Skin of body (tissue), 2 donors: ENCODE results near the gene PIK3C3. TPM values are rescaled to one million over a fixed set of nuclear protein-coding genes. Genes with fewer than 3 reads are reported as not detected.
"Not testable (repeated sequence)": the region's sequence is repeated elsewhere in the genome, so short reads cannot be mapped to it uniquely, and the experiment has no call there.

Experiments
- DNase-seq: peaks from one replicate; lab custom pipeline; 2025; lab: John Stamatoyannopoulos, UW
- total RNA-seq: library from RNA; depleted of rRNA; stranded (reverse); fragments of >200 nt; gene quantifications from one replicate; pipeline ENCODE4 v1.2.3, GENCODE V29; 2014

The PIK3C3 gene
- total RNA-seq, 1 donor from 2014 or later: 38.3 TPM

DNA sequence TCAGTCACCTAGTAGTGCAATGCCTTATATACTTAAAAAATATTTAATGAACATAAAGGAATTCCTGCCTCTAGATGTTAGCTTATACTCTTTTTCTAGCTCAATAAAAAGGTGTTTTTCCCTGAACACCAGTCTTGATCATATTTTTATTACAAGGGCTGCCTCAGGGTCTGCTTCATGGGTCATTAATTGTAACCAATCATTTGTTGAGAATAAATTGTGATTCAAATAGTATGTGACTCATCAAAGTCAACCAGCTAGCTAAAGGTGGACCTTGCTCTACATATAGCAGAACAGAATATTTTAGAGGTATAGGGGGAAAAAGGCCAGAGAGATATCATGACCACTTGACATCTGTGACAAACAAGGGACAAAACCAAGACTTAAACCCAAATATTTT lies 114.0 kb downstream of the PIK3C3 start:
- no peak for DNase-seq

DNA sequence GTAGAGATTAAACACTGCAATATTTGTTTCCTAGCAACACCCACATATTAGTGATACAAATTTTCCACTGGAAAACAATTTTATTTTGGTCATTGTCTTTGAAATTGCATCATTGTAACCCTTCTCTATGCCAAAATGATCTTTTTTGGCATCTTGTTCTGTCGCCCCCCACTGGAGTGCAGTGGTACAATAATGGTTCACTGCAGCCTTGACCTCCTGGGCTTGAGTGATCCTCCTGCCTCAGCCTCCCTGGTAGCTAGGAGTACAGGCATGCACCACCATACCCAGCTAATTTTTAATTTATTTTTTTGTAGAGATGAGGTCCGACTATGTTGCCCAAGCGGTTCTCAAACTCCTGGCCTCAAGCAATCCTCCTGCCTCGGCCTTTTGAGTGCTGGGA lies 117.4 kb downstream of the PIK3C3 start:
- DNase-seq: no peak

DNA sequence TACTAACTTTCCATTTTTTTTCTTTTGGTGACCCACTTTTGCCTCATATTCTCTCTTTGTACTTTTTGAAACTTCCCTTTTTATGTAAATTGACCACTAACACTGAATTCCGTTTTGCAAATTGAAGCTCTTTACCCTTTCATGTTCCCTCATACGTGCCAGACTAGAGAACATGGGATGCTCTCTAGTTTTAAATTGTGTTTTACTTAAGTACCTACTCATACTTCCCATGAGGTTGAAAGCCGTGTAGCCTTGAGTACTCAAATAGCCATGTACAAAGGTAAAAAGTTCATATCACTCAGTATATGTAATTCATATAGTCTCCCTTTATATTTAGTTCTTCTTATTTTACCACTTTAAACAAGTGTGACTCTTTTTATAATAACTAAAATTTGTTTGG lies 119.7 kb downstream of the PIK3C3 start:
- no peak for DNase-seq

DNA sequence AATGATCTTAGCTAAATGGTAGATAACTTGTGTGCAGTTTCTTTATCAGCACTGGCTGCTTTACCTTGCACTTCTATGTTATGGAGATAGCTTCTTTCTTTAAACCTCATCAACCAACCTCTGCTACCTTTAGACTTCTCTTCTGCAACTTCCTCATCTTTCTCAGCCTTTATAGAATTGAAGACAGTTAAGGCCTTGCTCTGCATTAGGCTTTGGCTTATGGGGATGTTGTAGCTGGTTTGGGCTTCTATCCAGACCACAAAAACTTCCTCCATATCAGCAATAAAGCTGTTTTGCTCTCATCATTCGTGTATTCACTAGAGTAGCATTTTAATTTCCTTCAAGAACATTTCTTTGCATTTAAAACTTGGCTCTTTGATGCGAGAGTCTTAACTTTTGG lies 123.7 kb downstream of the PIK3C3 start:
- DNase-seq: no peak

DNA sequence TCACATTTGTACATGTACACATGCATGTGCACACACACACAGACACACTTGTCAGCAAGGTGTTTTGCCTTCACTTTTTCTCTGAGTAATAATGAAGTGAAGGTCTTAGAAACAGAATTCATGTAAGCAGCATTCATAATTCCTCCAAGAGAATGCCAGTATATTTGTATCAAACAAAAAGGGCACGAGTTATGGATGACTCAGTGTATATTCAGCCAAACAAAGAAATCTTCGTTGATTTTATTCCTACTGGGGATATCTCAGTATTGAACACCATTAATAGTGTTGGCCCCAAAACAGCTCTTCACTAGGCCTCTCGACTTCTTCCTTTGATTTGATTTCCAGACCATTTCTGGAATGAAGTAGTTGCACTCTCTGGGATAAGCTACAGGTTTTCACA lies 125.3 kb downstream of the PIK3C3 start:
- no peak for DNase-seq

DNA sequence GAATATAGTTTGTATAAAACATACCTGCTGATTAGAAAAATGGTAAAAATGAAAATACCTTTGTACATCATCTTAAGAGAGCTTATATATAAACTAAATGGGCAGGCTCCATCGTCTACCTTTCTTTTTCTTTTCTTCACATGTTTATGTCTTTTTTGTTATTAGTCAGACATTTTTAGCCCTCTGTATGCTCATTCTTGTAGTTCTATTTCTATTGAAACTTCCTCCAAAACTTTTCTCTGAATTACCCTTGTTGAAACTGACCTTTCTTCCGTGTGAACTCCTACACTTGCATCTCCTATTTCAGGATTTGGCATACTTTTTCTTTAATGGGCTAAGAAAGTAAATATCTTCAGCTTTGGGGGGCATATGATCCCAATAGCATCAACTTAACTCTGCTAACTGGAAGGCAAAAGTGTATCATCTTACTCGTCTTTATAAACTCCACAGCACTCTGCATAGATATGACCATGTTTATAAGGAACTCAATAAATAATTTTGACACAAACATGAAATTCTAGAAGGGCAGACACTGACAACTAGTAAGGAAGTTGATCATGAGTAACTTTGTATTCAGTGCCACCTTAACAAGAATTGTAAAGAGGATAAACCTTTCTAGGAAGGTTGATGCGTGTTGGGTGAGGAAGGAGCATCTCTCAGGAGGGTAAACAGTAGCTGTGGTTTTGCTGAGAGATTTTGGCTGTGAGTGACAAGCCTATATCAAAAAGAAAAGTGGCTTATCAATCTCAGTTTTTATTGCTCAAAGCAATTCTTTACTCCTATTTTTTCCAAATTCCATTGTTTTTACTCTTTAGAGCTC lies 127.6 kb downstream of the PIK3C3 start:
- no peak for DNase-seq

DNA sequence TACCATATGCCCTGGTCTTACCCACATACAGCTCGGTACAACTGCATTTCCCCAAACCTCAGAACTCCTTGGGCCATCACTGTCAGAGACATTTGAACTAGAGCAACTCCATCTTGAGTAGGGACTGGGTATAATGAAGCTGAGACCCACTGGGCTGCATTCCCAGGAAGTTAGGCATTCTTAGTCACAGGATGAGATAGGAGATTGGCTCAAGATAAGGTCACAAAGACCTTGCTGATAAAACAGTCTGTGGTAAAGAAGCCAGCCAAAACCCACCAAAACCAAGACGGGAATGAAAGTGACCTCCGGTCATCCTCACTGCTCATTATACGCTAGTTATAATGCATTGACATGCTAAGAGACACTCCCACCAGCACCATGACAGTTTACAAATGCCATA lies 131.3 kb downstream of the PIK3C3 start:
- no peak for DNase-seq

DNA sequence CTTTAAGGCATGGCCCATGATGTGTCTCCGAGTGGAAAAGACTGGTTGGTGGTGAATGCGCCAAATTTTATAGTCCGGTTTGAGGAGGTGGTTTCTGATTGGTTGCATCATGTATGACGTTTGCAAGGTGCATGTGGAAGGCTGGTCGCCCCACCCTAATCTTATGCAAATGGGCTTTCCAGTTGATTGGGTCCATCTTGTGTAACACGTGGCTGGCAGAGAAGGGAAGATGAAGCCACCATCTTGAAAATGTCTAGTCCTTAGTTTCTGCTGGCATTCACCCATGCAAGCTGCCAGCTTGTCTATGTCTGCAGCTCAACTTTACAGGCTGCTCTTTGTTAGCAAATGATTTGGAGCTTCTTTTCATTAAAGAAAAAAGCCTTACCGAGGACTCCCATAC lies 132.2 kb downstream of the PIK3C3 start:
- no peak for DNase-seq

DNA sequence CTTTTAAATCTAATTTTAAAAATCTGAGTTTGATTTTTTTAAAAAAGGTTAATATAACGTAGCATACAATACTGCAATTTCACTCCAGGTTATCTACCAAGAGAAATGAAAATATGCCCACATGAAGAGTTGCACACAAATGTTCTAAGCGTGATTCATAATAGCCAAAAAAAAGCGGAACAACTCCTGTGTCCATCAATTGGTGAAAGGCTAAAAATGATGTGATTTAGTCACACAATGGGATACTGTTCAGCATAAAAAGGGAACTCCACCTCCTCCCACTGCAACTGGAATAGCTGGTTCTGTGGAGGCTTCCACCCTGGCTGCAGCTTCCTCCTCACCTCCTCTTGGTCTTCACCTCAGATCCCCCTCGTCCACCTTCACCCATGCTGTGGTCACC lies 132.8 kb downstream of the PIK3C3 start:
- no peak for DNase-seq

DNA sequence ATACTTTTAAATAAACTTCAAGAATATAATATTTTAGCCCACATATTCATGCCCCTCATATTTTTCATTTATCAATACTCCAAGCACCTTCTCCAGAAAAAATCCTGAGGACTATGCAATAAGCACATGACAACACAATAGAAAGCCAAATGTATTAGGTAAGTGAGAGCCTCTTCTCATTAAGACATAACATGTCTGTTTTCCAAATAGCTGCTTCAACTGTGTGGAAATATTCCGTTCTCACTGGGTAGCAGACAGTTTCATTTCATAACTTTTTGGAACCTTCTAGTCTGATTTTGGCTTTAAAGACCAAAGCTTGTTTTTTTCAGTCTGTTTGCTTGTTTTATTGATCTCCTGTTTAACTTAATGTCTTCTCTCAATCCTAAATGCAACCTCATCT lies 137.8 kb downstream of the PIK3C3 start:
- no peak for DNase-seq

DNA sequence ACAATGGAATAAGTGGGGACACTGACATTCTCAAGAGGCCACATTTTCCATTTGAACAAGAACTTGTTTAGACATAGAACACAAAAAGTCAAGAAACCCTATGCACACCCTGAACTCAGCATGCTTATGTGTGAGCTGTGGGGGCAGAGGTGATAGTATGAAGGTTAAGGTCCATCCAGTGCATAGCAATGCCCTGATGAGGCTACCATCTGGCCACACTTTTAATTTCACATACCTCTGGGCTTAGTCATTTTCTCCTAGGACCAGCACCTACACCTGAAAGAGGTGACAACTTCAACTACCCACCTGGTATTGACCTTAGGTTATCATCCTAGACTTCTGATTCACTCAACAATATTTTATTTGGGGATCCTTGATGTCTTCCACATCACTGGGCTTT lies 139.8 kb downstream of the PIK3C3 start:
- DNase-seq: no peak

DNA sequence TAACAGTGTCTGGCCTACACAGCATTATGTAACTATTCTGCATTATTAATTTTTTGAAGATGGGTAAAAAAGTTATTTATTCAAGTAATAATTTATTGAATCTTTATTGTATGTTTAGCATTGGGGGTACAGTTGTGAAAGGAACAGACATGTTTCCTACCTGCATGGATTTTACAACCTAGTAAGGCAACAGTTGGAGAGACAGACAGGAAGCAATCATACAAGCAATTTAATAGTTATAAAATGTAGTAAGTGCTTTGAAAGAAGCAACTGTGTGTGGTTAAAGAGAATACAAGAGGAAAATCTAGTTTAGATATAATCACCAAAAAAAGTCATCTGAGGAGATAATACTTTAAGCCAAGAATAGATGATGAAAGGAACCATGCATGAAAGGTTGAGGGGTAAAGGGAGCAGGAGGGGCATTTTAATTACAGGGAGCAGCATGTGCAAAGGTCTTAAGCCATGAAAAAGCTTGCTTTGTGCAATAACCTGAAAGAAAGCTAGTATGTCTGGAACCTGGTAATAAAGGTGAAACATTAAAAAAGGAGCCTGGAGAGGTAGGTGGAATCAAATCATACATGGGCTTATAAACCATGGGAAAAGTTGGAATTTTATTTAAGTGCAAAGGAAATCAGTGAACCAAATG lies 140.8 kb downstream of the PIK3C3 start:
- DNase-seq: no peak

DNA sequence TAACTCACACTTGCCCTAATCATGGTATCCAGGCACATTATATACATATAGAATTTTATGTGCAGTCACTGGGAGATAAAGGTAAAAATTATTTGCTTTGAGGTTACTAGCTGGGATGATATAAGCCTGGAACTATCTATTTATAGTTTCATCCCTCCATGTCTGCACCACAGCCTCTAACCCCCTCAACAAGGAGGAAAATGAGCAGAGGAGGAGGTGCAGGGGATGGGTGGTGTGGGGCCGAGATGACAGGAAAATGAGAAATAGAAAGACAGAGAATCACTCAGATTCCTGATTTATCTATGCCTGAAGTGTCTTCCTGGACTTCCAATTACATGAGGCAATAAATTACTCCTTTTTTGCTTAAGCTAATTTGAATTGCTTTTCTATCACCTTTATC lies 145.2 kb downstream of the PIK3C3 start:
- DNase-seq: no peak

DNA sequence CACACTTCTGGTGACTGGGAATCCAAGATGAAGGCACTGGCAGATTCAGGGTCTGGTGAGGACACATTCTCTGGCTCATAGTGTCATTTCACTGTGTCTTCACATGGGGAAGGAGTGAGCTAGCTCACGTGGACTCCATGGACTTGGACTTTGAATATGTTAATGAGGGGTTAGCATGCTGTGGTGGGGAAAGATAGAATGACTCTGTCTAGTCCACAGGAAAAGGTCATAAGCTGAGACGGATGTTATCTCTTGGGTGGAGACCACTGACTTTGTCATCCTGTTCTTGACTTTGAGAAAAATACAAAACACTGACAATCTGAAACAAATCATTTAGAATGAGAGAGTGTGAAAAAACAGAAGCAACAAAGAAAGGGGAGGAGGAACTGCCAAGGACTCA lies 145.9 kb downstream of the PIK3C3 start:
- no peak for DNase-seq

DNA sequence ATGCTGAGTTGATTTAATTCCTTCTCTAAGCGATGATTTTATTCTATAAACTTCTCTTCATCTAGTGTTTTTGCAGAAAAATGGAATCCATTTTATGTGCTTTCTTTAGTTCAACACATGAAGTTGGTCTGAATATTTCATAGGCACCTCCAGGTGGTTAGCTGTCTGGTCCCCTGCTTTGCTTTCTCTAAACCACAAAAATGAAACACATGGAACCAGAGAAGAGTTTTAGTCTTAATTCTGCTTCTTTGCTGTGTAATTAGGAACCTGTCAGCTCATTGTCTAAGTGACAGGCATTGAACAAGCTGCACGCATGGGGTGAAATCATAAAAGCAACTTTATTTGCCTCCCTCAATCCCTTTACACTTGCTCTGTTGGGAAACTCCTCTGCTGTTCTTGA lies 150.4 kb downstream of the PIK3C3 start:
- DNase-seq: no peak

DNA sequence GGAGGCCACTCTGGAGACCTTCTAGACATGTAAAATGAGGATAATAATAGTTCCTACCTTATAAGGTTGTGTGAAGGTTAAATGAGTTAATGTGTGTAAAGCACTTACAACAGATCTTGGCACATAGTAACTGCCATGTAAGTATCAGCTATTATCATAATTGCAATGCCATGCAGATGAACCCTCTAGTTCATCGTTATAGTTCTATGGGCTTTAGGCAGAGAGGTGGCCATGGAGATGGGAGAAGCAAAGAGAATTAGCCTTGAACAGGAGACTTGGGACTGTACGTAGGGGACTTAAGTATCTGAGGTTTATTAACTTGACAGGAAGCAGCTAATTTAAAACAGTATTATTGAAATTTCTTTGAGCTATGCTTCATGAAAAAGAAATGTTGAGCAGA lies 151.8 kb downstream of the PIK3C3 start:
- no peak for DNase-seq

DNA sequence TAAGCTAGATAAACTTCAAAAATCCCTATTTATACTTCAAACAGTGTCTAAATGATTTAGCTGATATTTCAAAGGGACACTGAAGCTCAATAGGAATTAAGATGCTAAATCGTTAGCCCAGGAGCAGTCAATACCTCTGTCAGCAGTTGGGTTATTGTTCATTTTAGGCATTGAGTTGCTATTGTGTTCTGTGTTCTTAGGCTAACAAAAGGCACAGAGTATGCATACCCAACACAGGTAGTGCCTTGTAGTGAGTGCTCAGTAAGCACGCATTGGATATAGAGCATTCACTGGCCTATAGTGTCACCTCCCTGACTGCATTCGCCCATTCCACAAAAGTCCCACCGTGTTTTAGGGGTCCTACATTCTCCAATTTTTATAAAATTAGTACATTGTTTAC lies 152.3 kb downstream of the PIK3C3 start:
- DNase-seq: no peak

DNA sequence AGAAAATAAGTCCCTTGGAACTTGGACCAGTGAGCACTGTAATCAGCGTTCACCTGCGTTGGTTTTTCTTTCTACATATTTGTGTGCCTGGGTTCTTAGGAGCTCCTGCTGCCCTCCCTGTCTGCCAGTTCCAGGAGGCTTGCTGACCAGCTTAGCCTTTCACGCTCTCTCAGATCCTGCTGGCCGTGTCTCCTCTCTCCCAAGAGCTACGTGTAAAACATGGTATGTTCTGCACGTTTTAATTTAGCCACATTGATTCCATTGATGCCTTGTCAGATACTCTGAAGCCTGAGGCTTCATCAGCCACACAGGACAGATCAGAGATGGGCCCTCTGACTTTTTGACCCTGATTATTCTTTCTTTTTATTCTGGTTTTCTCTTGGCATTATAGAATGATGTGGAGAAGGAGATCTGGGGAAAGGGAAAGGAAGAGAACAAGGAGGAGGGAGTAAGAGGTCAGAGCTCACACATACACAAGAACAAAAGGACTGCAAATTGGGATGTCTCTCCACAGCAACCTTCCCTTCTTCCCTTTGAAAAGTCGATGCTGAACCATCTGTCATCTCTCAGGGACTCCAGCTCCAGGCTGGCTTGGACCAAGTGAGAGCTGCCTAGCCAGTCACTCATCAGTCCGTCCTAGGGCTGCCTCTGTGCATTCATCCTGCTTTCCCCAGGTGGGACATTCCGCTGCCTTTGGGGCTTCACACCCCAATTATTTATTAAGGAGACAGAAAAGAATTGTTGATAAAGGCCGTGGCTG lies 152.8 kb downstream of the PIK3C3 start:
- no peak for DNase-seq

DNA sequence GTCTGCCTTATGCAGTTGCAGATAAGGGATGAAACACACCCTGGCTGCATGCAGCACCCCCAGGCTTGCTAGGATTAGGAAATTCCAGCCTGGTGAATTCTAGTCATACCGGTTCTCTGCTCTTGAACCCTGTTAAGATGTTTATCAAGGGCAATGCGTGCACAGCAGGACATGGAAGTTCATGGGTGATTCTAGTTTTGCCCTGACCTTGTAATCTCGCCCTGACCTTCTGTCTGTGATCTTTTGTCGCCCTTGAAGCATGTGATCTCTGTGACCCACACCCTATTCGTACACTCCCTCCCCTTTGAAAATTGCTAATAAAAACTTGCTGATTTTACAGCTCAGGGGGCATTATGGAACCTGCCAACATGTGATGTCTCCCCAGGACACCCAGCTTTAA lies 157.1 kb downstream of the PIK3C3 start:
- DNase-seq: not testable (repeated sequence)

DNA sequence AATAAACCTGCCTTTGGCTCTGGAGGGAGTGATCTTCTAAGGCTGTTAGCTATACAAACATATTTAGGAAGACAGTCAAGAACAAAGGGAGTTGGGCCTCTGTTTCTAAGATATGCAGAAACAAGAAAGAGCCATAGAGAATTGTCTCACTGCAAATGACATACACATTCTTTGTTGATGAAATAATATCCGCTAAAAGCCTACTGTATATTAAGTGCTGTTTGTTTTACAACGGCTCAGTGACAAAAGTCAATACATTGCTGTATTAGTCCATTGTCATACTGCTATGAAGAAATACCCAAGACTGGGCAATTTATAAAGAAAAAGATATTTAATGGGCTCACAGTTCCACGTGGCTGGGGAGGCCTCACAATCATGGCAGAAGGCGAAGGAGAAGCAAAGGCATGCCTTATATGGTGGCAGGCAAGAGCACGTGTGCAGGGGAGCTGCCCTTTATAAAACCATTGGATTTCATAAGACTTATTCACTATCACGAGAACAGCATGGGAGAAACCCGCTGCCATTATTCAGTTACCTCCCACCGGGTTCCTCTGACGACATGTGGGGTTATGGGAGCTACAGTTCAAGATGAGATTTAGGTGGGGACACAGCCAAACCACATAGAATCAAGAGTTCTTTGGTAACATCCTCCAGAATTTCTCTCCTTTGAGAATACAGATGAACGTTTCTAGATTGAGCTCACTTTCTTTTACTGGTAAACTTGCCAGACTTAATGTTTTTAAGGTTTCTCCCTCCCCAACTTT lies 157.8 kb downstream of the PIK3C3 start:
- no peak for DNase-seq

DNA sequence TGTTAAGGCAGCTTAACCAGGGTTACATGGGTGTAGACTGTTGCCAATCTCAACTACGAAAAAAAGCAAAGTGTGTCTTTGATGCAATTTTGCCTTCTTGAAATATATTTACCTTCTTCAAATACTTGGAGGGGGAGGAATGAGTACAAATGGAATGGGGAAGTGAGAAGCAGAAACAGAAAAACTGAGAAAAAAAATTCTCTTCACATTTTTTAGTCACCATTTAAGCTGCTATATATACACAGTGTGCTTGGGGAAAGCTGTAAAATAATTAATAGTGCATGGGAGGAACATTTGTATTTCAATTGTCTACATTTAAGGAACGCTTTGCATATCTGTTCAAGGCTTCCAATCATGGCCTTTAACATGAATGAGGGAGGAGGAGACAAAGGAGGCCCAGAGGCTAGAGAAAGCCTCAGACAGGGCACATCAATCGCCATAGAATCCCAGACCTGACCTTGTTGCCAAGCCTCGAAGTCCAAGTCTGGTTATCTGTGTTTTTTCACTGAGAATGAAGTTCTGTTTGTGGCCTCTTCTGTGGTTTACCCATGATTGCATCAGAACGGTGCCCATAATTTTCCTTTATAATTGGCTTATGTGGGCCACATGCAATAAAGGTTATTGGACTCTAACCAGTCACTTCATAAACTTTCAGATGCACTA lies 158.6 kb downstream of the PIK3C3 start:
- DNase-seq: no peak
